GM12864 (cell line): ENCODE results near the gene GABRE.

Experiments
- DNase-seq: peaks from one replicate; pipeline ENCODE4 v3.0.0-alpha.2; 2011; ENCODE audit warnings: low read depth
- H3K4me3 ChIP-seq: 2 replicates; pipeline ENCODE4 v1.5.1; 2011; ENCODE audit warnings: mild to moderate bottlenecking, low read depth, low read length, control low read depth
- TF ChIP-seq, protein P1 (sequence below): IDR thresholded peaks from 2 replicates; pipeline ENCODE4 v1.5.1; 2011; ENCODE audit warnings: low read depth, mild to moderate bottlenecking, moderate library complexity, low read length, control low read depth, inconsistent platforms; ENCODE audit errors: missing control alignments

The GABRE gene

DNA sequence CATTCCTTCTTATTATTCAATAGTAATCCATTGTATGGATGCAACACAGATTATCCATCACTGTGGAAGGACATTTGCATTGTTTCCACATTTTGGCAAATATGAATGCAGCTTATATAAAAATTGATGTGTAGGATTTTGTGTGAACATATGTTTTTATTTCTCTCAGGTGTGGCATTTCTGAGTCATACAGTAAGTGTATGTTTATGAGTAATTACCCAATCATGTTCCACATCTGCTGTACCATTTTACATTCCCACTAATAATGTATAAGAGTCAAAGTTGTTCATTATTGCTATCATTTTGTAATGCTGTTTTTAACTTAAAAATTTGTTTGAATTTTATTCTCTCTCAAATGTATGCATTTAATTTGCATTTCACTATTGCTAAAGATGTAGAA is 36.3 kb downstream of the GABRE start:
- no peak for DNase-seq
- TF ChIP-seq, protein P1, sequence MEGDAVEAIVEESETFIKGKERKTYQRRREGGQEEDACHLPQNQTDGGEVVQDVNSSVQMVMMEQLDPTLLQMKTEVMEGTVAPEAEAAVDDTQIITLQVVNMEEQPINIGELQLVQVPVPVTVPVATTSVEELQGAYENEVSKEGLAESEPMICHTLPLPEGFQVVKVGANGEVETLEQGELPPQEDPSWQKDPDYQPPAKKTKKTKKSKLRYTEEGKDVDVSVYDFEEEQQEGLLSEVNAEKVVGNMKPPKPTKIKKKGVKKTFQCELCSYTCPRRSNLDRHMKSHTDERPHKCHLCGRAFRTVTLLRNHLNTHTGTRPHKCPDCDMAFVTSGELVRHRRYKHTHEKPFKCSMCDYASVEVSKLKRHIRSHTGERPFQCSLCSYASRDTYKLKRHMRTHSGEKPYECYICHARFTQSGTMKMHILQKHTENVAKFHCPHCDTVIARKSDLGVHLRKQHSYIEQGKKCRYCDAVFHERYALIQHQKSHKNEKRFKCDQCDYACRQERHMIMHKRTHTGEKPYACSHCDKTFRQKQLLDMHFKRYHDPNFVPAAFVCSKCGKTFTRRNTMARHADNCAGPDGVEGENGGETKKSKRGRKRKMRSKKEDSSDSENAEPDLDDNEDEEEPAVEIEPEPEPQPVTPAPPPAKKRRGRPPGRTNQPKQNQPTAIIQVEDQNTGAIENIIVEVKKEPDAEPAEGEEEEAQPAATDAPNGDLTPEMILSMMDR, result no peak
- H3K4me3 ChIP-seq, result no peak overlapping the region

DNA sequence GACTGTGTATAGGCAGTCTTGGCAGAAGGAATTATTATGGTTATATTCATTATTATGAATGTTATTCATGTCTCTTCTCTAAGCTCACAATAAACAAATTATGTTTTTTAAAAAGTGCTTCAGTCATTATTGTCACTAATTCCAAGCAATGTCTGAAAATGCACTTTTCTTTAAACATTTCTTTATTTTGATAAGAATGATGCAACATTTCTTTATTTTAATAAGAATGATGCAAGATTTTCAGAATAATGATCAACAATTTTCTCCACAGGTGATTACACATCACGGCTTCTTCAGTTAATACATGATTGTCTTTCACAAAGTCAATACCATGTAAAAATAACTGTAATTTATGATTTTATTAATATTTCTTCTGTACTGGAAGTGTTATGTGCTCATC is 39.1 kb downstream of the GABRE start:
- no peak overlapping the region for H3K4me3 ChIP-seq
- no peak for DNase-seq
- TF ChIP-seq, protein P1, result no peak

GRCh38 chrX:151929126-151929525 is 45.4 kb downstream of the GABRE start:
- DNase-seq, result no peak
- TF ChIP-seq, protein P1, result no peak
- no peak overlapping the region for H3K4me3 ChIP-seq

GRCh38 chrX:151923648-151924047 is 50.8 kb downstream of the GABRE start:
- TF ChIP-seq, protein P1, result no peak
- no peak for DNase-seq
- H3K4me3 ChIP-seq, result no peak overlapping the region

DNA sequence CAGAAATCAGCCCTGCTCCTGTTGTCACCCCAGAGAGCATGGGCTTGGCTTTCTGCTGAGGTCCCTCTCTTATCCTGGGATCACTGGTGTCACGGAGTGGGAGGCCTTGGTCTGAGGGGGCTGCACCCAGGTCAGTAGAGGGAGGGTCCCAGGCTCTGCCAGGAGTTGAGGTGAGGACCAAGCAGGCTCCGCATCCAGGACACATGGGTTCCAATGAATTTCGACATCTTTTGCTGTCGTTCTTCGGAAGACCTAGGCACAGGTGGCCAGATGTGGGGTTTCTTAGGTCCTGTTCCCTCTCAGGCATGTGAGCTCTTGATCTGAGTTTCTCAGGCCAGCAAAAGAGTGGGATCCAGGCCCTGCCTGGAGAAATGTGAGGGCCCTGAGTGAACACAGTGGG is 51.8 kb downstream of the GABRE start:
- H3K4me3 ChIP-seq, result no peak overlapping the region
- TF ChIP-seq, protein P1, result no peak
- DNase-seq, result no peak

DNA sequence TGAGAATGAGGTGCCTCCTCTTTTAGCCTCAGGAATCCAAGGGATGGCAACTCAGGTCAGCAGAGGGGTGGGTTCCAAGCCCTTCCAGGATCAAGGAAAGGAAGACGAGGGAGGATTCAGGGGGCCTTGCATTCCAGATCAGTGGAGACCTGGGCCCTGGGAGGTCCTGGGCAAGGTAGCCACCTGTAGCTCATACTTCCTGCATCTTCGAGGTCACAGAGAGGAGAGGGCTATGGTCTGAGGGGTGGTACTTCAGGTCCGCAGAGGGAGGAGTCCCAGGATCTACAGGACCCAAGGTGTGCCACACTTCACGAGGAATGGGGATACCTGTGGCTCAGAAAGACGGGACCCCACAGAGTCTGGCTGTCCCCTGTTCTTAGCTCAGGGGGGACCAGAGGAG is 52.6 kb downstream of the GABRE start:
- H3K4me3 ChIP-seq, result no peak overlapping the region
- TF ChIP-seq, protein P1, result no peak
- no peak for DNase-seq

GRCh38 chrX:151921292-151921691 is 53.2 kb downstream of the GABRE start:
- TF ChIP-seq, protein P1, result no peak
- DNase-seq, result no peak
- H3K4me3 ChIP-seq, result no peak overlapping the region
